ENCODE results near the gene TMC7.
"Not testable (repeated sequence)": the region's sequence is repeated elsewhere in the genome, so short reads cannot be mapped to it uniquely, and the experiment has no call there.

The TMC7 gene

DNA sequence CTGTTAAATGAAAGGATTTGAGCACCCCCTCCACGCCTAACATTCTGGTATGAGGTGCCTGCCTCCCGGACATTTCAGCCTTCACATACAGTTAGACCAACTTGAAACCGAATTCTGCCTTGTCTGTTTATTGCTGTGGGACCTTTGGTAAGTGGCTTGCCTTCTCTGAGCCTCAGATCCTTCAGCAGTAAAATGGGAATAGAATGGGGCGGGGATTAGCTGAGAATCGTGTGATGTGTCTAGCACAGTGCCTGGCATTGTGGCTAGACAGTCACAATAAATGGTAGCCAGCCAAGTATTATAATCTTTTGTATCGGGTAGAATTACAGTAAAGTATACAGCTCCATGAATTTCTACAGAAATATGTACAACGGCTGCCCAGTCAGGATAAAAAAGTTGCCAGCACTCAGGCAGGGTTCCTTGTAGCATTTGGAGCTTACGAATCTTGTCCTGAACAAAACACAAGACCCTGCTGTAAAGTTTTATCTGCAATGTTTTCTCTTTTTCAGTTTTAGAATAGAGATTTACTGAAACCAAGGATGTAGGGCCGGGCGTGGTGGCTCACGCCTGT lies 786 bp downstream of the TMC7 start:
- Histone ChIP-seq H3K9me3 (no peaks in the 10 kb centered on the region), H3K36me3 (no peaks in the 10 kb centered on the region), H3K4me1 (peaks cover 0 to 11% (median 8%) of the 10 kb centered on the region in 4 donors), H3K27ac (peak overlapping the region in 1 of 2 donors; percentile 28), H3K27me3 (peaks cover 0 to 5% of the 10 kb centered on the region in 2 donors), H3K4me3 (peak overlapping the region; percentile 49 to 59)
- TF ChIP-seq, protein P1, sequence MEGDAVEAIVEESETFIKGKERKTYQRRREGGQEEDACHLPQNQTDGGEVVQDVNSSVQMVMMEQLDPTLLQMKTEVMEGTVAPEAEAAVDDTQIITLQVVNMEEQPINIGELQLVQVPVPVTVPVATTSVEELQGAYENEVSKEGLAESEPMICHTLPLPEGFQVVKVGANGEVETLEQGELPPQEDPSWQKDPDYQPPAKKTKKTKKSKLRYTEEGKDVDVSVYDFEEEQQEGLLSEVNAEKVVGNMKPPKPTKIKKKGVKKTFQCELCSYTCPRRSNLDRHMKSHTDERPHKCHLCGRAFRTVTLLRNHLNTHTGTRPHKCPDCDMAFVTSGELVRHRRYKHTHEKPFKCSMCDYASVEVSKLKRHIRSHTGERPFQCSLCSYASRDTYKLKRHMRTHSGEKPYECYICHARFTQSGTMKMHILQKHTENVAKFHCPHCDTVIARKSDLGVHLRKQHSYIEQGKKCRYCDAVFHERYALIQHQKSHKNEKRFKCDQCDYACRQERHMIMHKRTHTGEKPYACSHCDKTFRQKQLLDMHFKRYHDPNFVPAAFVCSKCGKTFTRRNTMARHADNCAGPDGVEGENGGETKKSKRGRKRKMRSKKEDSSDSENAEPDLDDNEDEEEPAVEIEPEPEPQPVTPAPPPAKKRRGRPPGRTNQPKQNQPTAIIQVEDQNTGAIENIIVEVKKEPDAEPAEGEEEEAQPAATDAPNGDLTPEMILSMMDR (IDR thresholded peaks at IDR 0.05), result no peak
- no peak for DNase-seq
- intact Hi-C loops (cut with DNase I; ENCODE audit: low total_unique reads), result loop anchor here (10.0 kb wide), 1 partner anchor 80 kb away; the partner anchor contains the start of gene COQ7

DNA sequence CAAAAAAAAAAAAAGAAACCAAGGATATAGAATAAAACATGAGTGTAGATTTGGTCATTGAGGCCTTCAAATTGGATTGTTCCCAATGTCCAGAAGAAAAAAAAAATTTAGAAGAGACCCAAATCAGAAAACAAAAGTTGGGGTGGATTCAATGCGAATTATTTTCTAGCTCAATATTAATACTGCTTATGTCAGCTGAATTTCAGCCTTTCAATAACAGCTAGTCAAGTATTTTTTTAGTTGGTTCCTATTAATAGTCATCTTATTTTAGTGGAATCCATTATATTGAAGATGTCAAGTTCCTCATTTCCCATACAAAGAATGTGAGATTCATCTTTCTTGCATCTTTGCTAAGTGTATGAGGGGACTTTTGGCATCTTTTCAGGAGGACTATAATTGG lies 1.5 kb downstream of the TMC7 start:
- H3K9me3 ChIP-seq, DNase-seq, H3K27me3 ChIP-seq, H3K36me3 ChIP-seq, H3K4me3 ChIP-seq, H3K27ac ChIP-seq: not testable (repeated sequence)
- peaks cover 0 to 11% (median 8%) of the 10 kb centered on the region in 4 donors for H3K4me1 ChIP-seq
- intact Hi-C loops (cut with DNase I; ENCODE audit: low total_unique reads), result loop anchor here (10.0 kb wide), 1 partner anchor 80 kb away; the partner anchor contains the start of gene COQ7

DNA sequence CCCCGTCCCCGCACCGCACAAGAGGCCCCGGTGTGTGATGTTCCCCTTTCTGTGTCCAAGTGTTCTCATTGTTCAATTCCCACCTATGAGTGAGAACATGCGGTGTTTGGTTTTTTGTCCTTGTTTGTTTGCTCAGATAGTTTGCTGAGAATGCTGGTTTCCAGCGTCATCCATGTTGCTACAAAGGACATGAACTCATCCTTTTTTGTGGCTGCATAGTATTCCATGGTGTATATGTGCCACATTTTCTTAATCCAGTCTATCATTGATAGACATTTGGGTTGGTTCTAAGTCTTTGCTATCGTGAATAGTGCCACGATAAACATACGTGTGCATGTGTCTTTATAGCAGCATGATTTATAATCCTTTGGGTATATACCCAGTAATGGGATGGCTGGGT lies 8.0 kb downstream of the TMC7 start:
- H3K4me1 ChIP-seq; H3K36me3 ChIP-seq; H3K9me3 ChIP-seq; H3K27me3 ChIP-seq; intact Hi-C loops (cut with DNase I; ENCODE audit: low total_unique reads); DNase-seq; H3K4me3 ChIP-seq; H3K27ac ChIP-seq: not testable (repeated sequence)

DNA sequence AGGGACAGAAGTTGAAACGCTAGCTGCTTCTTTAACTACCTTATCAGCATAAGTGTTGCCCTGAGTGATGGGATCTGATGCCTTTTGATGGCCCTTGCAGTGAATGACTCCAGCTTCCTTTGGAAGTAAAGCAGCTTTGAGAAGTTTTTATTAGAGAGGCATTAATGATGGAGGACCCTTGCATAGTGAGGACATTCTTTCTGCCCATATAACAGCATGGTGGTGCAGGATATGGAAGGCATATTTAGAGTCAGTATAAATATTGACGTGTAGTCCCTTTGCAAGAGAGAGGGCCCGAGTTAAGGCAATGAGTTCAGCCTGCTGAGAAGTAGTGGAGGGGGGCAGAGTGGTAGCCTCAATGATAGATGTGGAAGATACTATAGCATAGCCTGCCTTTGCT lies 9.8 kb downstream of the TMC7 start:
- H3K9me3 ChIP-seq; H3K27ac ChIP-seq; intact Hi-C loops (cut with DNase I; ENCODE audit: low total_unique reads); H3K27me3 ChIP-seq; H3K36me3 ChIP-seq; H3K4me3 ChIP-seq; H3K4me1 ChIP-seq; DNase-seq: not testable (repeated sequence)

DNA sequence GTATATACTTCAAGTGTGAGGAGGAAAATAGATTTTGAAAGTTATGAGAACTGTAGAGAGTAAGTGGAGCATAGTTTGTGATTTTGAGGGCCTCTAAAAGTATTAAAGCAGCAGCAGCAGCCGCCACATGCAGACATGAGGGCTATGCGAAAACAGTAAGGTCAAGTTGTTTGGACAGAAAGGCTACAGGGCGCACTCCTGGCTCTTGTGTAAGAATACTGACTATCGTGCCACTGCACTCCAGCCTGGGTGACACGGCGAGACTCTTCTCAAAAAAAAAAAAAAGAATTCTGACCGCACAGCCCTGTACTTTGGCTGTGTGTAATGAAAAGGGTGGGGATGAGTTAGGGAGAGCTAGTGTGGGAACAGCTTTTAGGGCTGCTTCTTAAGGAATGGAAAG lies 10.4 kb downstream of the TMC7 start:
- H3K4me3 ChIP-seq; H3K4me1 ChIP-seq; DNase-seq; H3K9me3 ChIP-seq; intact Hi-C loops (cut with DNase I; ENCODE audit: low total_unique reads); H3K27ac ChIP-seq; H3K36me3 ChIP-seq; H3K27me3 ChIP-seq: not testable (repeated sequence)

DNA sequence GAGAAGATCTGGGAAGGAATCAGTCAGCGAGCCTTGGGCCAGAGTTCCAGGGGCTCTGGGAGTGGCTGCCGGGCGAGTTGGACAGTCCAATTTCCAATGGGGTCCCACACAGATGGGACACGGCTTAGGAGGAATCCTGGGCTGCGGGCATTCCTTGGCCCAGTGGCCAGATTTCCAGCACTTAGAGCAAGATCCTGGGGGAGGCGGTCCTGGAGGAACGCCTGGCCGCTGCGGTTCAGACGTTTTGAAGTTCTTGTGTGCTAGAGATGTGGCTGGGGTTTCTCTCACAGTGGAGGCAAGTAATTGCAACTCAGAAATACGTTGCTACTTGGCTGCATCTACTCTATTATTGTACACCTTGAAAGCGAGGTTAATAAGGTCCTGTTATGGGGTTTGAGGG lies 11.7 kb downstream of the TMC7 start:
- H3K27me3 ChIP-seq; H3K4me1 ChIP-seq; H3K27ac ChIP-seq; intact Hi-C loops (cut with DNase I; ENCODE audit: low total_unique reads); H3K4me3 ChIP-seq; H3K9me3 ChIP-seq; H3K36me3 ChIP-seq; DNase-seq: not testable (repeated sequence)

DNA sequence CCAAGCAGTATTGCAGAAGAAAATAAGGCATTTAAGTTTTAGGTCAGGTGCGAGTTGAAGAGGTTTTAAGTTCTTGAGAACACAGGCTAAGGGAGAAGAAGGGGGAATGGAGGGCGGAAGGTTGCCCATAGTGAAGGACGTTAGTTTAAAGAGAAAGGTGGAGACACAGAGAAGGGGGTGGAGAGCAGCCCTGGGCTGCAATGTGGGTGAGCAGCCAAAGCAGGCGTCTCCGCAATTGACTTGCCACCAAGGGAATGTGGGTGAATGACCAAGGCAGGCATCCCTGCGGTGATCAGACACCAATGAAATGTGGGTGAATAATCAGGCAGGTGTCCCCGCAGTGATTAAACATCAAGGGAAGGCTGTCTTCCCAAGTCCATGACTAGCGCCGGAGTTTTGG lies 12.8 kb downstream of the TMC7 start:
- H3K4me3 ChIP-seq; H3K4me1 ChIP-seq; H3K27me3 ChIP-seq; H3K36me3 ChIP-seq; H3K27ac ChIP-seq; intact Hi-C loops (cut with DNase I; ENCODE audit: low total_unique reads); H3K9me3 ChIP-seq; DNase-seq: not testable (repeated sequence)

DNA sequence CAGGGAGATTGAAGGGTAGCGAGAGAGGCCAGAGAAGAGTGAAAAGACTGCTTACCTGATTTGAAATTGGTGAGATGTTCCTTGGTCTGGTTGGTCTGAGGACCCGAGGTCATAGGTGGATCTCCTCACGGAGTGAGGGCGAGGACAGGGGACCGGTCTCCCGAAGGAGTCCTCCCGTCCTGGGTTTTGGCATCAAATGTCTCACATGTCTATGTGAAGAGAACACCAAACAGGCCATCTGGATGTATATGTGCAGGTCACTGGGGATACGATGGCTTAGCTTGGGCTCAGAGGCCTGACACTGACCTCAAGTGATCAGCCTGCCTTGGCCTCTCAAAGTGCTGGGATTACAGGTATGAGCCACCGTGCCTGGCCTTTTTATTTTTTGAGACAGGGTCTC lies 13.3 kb downstream of the TMC7 start:
- H3K27me3 ChIP-seq; H3K36me3 ChIP-seq; DNase-seq; H3K4me3 ChIP-seq; H3K27ac ChIP-seq; H3K9me3 ChIP-seq; intact Hi-C loops (cut with DNase I; ENCODE audit: low total_unique reads): not testable (repeated sequence)
- peaks cover 0 to 15% (median 0%) of the 10 kb centered on the region in 4 donors for H3K4me1 ChIP-seq

DNA sequence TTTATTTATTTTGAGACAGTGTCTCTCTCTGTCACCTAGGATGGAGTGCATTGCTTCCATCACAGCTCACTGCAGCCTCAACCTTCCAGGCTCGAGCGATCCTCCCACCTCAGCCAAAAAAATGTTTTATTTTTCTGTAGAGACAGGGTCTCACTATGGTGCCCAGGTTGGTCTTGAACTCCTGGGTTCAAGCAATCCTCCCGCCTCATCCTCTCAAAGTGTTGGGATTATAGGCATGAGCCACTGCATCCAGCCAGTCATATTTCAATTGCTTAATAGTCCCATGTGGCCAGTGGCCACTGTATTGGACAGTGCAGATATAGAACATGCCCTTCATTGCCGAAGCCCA lies 15.3 kb downstream of the TMC7 start:
- no peaks in the 10 kb centered on the region for H3K27me3 ChIP-seq
- H3K4me3 ChIP-seq, result no peak overlapping the region
- no peak overlapping the region for H3K27ac ChIP-seq
- H3K36me3 ChIP-seq, result no peaks in the 10 kb centered on the region
- TF ChIP-seq, protein P1 (IDR thresholded peaks at IDR 0.05), result no peak
- no peak for DNase-seq
- no peaks in the 10 kb centered on the region for H3K9me3 ChIP-seq
- intact Hi-C loops (cut with DNase I; ENCODE audit: low total_unique reads), result no loop called here
- H3K4me1 ChIP-seq, result peaks cover 0 to 15% (median 0%) of the 10 kb centered on the region in 4 donors

Data from tibial artery (tissue), 4 donors.